AG09319 (cell line): ENCODE data around the gene MVB12B.

ENCODE experiments used
- DNase-seq: peaks from one replicate; pipeline ENCODE4 v3.0.0-alpha.2; 2010; ENCODE audit warnings: low read depth; ENCODE audit errors: extremely low read depth
- CTCF ChIP-seq: IDR thresholded peaks from 2 replicates; pipeline ENCODE4 v1.5.1; 2011; ENCODE audit warnings: low read depth, mild to moderate bottlenecking, inconsistent platforms, low read length, moderate library complexity

MVB12B gene

GRCh38 chr9:126468141-126468825, 141.7 kb downstream of the MVB12B start:
- no peak for TF ChIP-seq CTCF
- DNase-seq: no peak

- no peak for DNase-seq
- no peak for TF ChIP-seq CTCF
Measured at GRCh38 chr9:126470241-126470993, 143.8 kb downstream of the MVB12B start.

GRCh38 chr9:126471084-126471624, 144.5 kb downstream of the MVB12B start:
- DNase-seq: peak; percentile 24
- no peak for TF ChIP-seq CTCF

DNA sequence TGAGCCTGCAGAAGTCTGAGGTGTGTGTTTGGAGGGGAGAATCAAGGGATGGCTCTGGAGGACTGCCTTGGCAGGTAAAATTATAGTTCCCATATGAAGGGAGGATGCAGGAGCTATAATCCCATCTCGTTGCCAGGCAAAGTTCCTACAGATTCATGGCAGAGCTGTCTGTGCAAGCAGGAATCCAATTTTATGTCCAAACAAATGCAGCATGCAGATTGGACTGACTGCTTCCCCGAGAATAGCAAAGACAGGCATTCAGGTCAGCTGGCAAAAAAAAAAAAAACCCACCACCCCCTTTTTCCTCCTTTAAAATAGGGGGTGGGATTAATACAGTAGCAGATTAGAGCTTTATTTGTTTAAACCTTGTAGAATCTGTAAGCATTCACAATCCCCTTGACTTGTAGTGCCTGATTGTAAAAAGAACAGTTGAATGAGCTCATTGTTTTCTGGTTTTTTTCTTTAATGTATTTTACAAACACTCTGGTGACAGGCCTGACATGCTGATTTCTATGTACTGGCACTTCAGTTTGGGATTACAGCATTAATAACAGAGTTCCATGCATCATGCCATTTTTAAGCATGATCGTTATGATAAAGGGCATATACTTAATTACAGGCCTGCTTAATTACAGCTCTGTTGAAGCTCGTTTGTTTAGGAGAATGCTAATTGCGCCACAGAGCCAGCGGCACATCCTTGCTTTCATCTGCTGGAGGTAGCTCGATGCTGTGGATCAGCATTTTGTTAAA, 145.7 kb downstream of the MVB12B start:
- TF ChIP-seq CTCF: no peak
- DNase-seq: no peak

DNA sequence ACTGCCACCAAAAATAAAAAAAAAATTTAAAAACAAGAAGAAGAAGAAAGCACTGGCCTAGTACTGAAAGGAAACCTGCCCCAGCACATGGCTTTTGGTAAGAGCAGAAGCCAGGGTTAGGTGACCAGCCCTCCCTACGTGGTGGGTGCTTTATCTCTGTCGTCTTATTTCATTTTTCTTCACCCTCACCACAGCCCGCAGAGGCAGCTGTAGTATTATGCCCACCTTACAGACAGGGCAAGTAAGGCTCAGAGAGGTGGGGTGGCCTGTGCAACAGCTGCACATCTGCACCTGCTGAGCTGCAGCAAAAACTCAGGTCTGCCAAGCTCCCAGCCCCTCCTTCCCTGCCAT, 146.3 kb downstream of the MVB12B start:
- no peak for DNase-seq
- TF ChIP-seq CTCF: no peak

- TF ChIP-seq CTCF: no peak
- DNase-seq: no peak
Measured at GRCh38 chr9:126474206-126474765, 147.7 kb downstream of the MVB12B start.
